Measurements from ENCODE around the gene HCAR3.
"Not testable (repeated sequence)": the region's sequence is repeated elsewhere in the genome, so short reads cannot be mapped to it uniquely, and the experiment has no call there.

Gene HCAR3

DNA sequence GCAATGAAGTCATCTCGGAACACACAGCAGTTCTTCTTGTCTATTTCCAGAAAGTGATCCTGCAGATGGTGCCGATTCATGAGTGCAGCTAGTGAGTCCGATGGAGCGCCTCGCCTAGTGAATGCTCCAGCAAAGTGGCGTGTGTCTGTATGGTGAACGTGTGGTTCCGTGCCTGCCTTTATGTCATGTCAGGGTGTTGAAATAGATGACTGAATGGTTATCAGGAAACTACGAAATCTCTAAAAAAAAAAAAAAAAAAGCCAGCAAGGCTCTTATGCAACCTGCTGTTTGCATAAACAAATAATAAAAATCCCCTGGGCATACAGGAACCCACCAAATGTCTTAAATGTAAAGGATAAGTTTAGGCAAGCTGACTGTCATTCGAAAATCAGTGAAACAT is at the start of gene HCAR3:
HCAR3 (minus strand) TSS at position 154 of the 400 bp plus-strand sequence; CDS start at position 80, 74 bp downstream.
- H2AFZ ChIP-seq (ENCODE audit: low read depth, low read length); H3K36me3 ChIP-seq (ENCODE audit: insufficient read depth, low read length); H3K9me3 ChIP-seq (ENCODE audit: low read length); H3K4me3 ChIP-seq (ENCODE audit: low read length); H3K4me1 ChIP-seq (ENCODE audit: insufficient read depth, low read length); H3K27me3 ChIP-seq (ENCODE audit: insufficient read depth, low read length): not testable (repeated sequence)

GRCh38 chr12:122757568-122757967 is 41.0 kb upstream of the HCAR3 start:
- Histone ChIP-seq H3K27me3 (ENCODE audit: insufficient read depth, low read length) (no peaks in the 10 kb centered on the region), H2AFZ (ENCODE audit: low read depth, low read length) (no peak overlapping the region), H3K36me3 (ENCODE audit: insufficient read depth, low read length) (peaks cover 71% of the 10 kb centered on the region), H3K9me3 (ENCODE audit: low read length) (peaks cover 2% of the 10 kb centered on the region), H3K4me3 (ENCODE audit: low read length) (no peak overlapping the region), H3K4me1 (ENCODE audit: insufficient read depth, low read length) (peaks cover 9% of the 10 kb centered on the region)

- H3K27me3 ChIP-seq (ENCODE audit: insufficient read depth, low read length): no peaks in the 10 kb centered on the region
- peaks cover 11% of the 10 kb centered on the region for H3K4me1 ChIP-seq (ENCODE audit: insufficient read depth, low read length)
- peaks cover 2% of the 10 kb centered on the region for H3K9me3 ChIP-seq (ENCODE audit: low read length)
- peaks cover 54% of the 10 kb centered on the region for H3K36me3 ChIP-seq (ENCODE audit: insufficient read depth, low read length)
- no peak overlapping the region for H2AFZ ChIP-seq (ENCODE audit: low read depth, low read length)
- H3K4me3 ChIP-seq (ENCODE audit: low read length): no peak overlapping the region
Measured at GRCh38 chr12:122754790-122755189, 38.2 kb upstream of the HCAR3 start.

GRCh38 chr12:122753319-122753650 is 36.7 kb upstream of the HCAR3 start:
- no peaks in the 10 kb centered on the region for H3K27me3 ChIP-seq (ENCODE audit: insufficient read depth, low read length)
- H3K4me3 ChIP-seq (ENCODE audit: low read length): peak overlapping the region; percentile 73
- peaks cover 11% of the 10 kb centered on the region for H3K4me1 ChIP-seq (ENCODE audit: insufficient read depth, low read length)
- peaks cover 1% of the 10 kb centered on the region for H3K9me3 ChIP-seq (ENCODE audit: low read length)
- H2AFZ ChIP-seq (ENCODE audit: low read depth, low read length): no peak overlapping the region
- peaks cover 40% of the 10 kb centered on the region for H3K36me3 ChIP-seq (ENCODE audit: insufficient read depth, low read length)

- peak within 1 kb of the TSS; percentile 3 for H2AFZ ChIP-seq (ENCODE audit: low read depth, low read length)
- H3K4me1 ChIP-seq (ENCODE audit: insufficient read depth, low read length): peaks cover 11% of the 10 kb centered on the region
- peak within 1 kb of the TSS; percentile 73 for H3K4me3 ChIP-seq (ENCODE audit: low read length)
- H3K9me3 ChIP-seq (ENCODE audit: low read length): no peaks in the 10 kb centered on the region
- H3K27me3 ChIP-seq (ENCODE audit: insufficient read depth, low read length): no peaks in the 10 kb centered on the region
- peaks cover 34% of the 10 kb centered on the region for H3K36me3 ChIP-seq (ENCODE audit: insufficient read depth, low read length)
Measured at GRCh38 chr12:122752464-122753318, 36.1 kb upstream of the HCAR3 start, which contains the start of gene DENR. DENR (plus strand) TSS chr12:122752824; CDS start chr12:122753702, 878 bp downstream.

GRCh38 chr12:122750781-122751515 is 34.3 kb upstream of the HCAR3 start:
- H3K36me3 ChIP-seq (ENCODE audit: insufficient read depth, low read length): peaks cover 18% of the 10 kb centered on the region
- peaks cover 11% of the 10 kb centered on the region for H3K4me1 ChIP-seq (ENCODE audit: insufficient read depth, low read length)
- not testable (repeated sequence) for H3K9me3 ChIP-seq (ENCODE audit: low read length); H3K4me3 ChIP-seq (ENCODE audit: low read length); H3K27me3 ChIP-seq (ENCODE audit: insufficient read depth, low read length); H2AFZ ChIP-seq (ENCODE audit: low read depth, low read length)

GRCh38 chr12:122749569-122750332 is 33.1 kb upstream of the HCAR3 start:
- H3K27me3 ChIP-seq (ENCODE audit: insufficient read depth, low read length): no peaks in the 10 kb centered on the region
- H3K36me3 ChIP-seq (ENCODE audit: insufficient read depth, low read length): peaks cover 10% of the 10 kb centered on the region
- H3K4me1 ChIP-seq (ENCODE audit: insufficient read depth, low read length): peaks cover 11% of the 10 kb centered on the region
- H3K9me3 ChIP-seq (ENCODE audit: low read length): no peaks in the 10 kb centered on the region
- H3K4me3 ChIP-seq (ENCODE audit: low read length): no peak overlapping the region
- H2AFZ ChIP-seq (ENCODE audit: low read depth, low read length): peak overlapping the region; percentile 5

DNA sequence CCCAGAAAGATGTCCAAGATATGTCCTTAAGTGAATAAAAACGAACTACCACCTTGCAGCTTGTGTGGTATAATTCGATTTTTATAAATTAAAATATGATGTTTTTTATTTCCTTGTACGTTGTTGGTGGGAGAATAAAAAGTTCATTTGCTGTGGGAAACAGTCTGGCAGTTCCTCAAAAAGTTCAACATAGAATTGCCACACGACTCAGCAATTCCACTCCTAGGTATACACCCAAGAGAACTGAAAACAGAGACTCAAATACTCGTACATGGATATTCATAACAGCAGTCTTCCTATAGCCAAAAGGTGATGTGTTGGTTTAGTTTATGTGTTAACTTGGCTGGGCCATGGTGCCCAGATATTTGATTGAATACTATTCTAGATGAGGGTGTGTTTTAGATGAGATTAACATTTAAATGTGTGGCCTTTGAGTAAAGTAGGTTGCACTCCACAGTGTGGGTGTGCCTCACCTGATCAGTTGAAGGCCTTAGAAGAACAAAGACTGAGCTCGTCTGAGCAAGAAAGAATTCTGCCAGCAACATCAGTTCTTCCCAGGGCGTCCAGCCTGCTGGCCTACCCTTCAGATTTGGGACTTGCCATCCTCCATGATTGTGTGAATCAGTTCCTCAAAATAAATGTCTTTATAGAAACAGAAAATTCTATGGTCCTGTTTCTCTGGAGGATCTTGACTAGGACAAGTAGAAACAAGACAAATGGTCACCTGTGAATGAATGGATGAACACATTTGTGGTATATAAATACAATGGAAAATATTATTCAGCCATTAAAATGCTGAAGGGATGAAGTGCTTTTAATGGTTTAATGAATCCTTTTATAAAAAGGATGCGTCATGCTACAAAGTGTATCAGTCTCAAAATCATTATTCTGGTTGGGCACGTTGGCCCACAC is 30.9 kb upstream of the HCAR3 start:
- H3K36me3 ChIP-seq (ENCODE audit: insufficient read depth, low read length): no peaks in the 10 kb centered on the region
- H3K4me3 ChIP-seq (ENCODE audit: low read length): no peak overlapping the region
- H3K9me3 ChIP-seq (ENCODE audit: low read length): no peaks in the 10 kb centered on the region
- H3K27me3 ChIP-seq (ENCODE audit: insufficient read depth, low read length): no peaks in the 10 kb centered on the region
- H2AFZ ChIP-seq (ENCODE audit: low read depth, low read length): no peak overlapping the region
- peaks cover 3% of the 10 kb centered on the region for H3K4me1 ChIP-seq (ENCODE audit: insufficient read depth, low read length)

DNA sequence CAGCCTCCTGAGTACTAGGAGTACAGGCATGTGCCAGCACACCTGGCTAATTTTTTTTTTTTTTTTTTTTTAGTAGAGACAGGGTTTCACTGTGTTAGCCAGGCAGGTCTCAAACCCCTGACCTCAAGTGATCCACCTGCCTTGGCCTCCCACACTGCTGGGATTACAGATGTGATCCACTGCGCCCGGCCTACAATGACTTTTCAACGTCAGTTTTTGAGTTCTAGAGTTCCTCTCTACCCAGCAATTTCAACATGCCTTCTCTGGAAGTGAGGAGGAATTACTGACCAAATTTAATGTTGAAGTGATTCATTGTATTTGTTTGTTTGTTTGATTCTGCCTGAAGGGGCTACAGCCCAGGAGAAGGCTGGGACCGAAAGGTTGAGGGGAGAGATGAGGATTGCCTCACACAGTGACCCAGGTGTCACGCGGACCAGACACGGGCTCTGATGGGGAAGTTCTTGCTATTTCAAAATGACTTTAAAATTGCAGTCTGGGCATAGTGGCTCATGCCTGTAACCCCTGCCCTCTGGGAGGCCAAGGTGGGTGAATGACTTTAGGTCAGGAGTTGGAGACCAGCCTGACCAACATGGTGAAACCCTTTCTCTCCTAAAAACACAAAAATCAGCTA is 27.4 kb upstream of the HCAR3 start:
- H2AFZ ChIP-seq (ENCODE audit: low read depth, low read length): no peak overlapping the region
- H3K9me3 ChIP-seq (ENCODE audit: low read length): no peaks in the 10 kb centered on the region
- H3K4me3 ChIP-seq (ENCODE audit: low read length): no peak overlapping the region
- no peaks in the 10 kb centered on the region for H3K36me3 ChIP-seq (ENCODE audit: insufficient read depth, low read length)
- no peaks in the 10 kb centered on the region for H3K4me1 ChIP-seq (ENCODE audit: insufficient read depth, low read length)
- no peaks in the 10 kb centered on the region for H3K27me3 ChIP-seq (ENCODE audit: insufficient read depth, low read length)

DNA sequence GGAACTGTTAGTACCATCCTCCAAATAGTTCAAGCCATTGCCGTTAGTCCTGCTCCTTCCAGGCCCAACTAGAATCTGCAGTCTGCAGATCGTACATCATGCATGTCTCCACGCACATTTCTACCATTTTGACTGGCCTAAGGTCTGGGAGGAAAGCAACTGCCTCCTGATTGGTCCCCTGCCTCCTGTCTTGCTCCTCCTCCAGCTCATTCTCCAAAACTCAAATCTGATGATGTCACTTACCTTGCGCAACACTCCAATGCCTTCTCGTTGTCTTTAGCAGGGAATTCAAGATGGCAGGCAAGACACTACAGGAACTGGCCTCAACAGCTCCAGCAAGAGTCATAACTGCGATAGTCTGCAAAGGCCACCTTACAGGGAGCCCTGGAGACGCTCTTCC is 23.7 kb upstream of the HCAR3 start:
- Histone ChIP-seq H3K4me1 (ENCODE audit: insufficient read depth, low read length) (no peaks in the 10 kb centered on the region), H2AFZ (ENCODE audit: low read depth, low read length) (no peak overlapping the region), H3K9me3 (ENCODE audit: low read length) (no peaks in the 10 kb centered on the region), H3K27me3 (ENCODE audit: insufficient read depth, low read length) (no peaks in the 10 kb centered on the region), H3K36me3 (ENCODE audit: insufficient read depth, low read length) (no peaks in the 10 kb centered on the region), H3K4me3 (ENCODE audit: low read length) (no peak overlapping the region)

DNA sequence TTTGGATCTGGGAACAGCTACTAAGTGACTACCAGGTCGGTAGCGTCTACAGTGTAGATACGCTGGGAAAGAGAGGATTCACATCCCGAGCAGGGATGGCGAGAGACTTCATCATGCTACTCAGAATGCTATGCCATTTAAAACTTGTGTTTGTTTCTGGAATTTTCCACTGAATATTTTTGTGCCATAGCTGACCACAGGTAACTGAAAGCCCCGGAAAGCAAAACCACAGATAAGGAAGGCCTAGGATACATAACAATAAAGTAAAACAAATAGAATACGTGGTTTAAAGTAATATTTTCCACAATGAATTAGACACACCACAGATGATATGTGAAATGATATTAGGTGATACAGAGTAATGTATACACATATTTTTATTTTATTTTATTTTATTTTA is 22.0 kb upstream of the HCAR3 start:
- no peaks in the 10 kb centered on the region for H3K27me3 ChIP-seq (ENCODE audit: insufficient read depth, low read length)
- H2AFZ ChIP-seq (ENCODE audit: low read depth, low read length): no peak overlapping the region
- no peaks in the 10 kb centered on the region for H3K9me3 ChIP-seq (ENCODE audit: low read length)
- no peak overlapping the region for H3K4me3 ChIP-seq (ENCODE audit: low read length)
- H3K36me3 ChIP-seq (ENCODE audit: insufficient read depth, low read length): no peaks in the 10 kb centered on the region
- no peaks in the 10 kb centered on the region for H3K4me1 ChIP-seq (ENCODE audit: insufficient read depth, low read length)

- H3K36me3 ChIP-seq (ENCODE audit: insufficient read depth, low read length): no peaks in the 10 kb centered on the region
- H2AFZ ChIP-seq (ENCODE audit: low read depth, low read length): no peak overlapping the region
Measured at GRCh38 chr12:122732611-122733010, 16.0 kb upstream of the HCAR3 start.

More at GRCh38 chr12:122732611-122733010, 16.0 kb upstream of the HCAR3 start:
- H3K4me3 ChIP-seq (ENCODE audit: low read length): no peak overlapping the region
- H3K27me3 ChIP-seq (ENCODE audit: insufficient read depth, low read length): no peaks in the 10 kb centered on the region
- no peaks in the 10 kb centered on the region for H3K9me3 ChIP-seq (ENCODE audit: low read length)
- no peaks in the 10 kb centered on the region for H3K4me1 ChIP-seq (ENCODE audit: insufficient read depth, low read length)
